Stimulated activated CD8-positive, alpha-beta memory T cell treated with anti-CD3 and anti-CD28 coated beads, Interleukin-4, amount 100 ng/mL, for 4 hours (primary cell): ENCODE measurements around the gene KIF18B.

ENCODE experiments used
- DNase-seq, 2 donors: peaks; one replicate each; pipeline ENCODE4 v3.0.0-alpha.2; 2020; ENCODE audit warnings: low read depth in 2 of 2, low spot score in 1 of 2

Gene KIF18B

DNA sequence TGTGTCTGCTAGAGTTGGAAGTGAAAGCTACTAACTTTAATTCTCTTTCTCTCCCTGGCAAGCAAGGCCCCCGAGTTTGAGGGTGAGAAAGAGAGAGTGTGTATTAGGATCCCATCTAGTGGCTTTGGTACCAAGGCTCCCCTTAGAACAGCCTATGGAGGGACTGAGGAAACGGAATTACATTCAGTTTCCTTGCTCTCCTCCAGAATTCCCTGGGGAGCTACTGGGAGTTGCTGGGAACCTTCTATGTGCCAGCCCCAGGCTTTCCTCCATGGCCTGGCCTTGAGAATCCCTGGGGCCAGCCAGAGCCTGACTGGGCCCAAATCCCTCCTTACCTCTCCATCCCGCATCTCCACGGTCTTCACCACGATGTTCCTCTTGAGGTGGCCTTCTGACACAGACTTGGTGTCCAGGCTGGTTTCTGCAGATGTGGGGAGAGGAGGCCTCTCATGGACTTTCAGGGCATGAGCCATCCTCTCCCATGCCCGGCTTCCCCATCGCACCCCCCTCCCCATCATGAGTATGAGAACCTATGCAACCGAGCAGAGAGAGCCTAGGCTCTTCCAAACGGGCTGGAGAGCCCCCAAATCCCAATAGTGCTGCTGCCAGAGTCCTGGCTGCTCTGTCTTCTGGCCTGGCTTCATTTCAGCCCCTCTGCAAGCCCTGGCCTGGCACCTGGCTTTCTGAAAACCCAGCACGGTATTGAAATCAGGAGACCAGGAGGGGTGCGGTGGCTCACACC is 39.7 kb downstream of the KIF18B start:
- DNase-seq = no peak

DNA sequence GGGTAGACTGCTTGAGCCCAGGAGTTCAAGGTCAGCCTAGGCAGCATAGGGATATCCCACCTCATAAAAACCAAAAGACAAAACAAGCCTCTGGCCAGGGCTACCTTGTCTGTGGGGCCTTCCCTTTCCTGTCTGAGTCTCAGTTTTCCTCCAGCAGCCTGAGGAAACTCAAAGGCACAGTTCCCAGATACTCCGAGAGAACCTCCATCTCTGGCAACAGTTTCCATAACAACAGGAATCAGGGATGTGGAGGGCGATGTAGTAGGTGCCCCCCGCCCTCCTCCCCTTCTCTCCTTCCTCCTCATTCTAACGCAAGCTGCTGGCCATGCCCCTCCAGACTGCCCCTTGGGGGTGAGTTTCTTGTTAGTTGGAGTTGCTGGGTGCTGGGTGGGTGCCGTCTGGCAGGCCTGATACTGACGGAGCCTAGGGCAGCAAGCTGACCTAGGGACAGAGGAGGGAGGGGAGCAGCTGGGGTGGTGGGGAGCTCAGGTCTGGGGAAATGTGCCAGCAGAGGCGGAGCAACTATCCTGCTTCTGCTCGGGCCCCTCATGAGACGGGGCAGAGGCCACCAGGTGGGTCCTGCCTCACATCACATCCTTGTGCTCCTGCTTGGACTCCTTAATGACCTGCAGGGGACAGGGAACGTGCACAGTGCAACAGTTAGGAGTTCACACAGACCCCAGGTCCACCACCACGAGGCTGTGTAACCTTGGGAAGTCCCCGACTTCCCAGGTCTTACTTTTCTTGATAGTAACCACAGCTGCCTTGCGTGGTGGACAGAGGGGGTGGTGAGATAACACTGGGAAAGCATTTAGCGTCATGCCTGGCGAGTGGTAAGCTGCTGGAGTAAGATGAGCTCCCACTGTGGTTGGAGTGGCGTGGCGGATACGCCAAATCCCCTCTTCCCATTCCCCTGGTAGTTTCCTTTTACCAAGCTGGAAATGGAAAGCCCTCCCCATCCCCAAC is 40.5 kb downstream of the KIF18B start:
- DNase-seq = no peak

DNA sequence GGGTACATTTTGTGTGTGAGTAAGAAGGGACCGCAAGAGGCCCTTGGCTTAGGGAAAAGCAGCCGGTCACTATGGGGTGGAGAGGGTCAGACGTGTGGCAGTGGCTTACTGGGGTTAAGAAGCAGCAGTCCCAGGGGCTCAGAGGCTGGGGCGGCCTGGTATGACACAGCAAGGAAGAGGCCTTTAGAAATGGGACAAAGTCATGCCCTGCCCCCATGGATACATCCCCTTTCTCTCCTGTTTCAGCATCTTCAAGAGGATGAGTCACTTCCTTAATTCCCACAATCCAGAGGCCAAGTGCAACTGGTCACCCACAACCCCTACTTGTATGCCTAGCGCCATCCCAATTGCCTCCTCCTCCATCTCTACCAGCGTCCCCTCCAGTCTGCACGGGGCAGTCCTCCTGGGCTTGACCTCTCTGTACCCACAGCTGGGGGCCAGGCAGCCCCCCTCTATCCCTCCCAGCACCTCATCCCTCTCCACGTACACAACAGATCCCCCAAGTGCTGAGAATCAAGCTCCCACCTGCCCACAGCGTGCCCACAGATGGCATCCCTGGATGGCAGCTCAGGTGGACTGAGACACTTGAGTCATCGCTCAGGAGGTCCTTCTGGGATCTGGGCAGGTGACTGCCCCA is 41.4 kb downstream of the KIF18B start:
- DNase-seq = no peak

DNA sequence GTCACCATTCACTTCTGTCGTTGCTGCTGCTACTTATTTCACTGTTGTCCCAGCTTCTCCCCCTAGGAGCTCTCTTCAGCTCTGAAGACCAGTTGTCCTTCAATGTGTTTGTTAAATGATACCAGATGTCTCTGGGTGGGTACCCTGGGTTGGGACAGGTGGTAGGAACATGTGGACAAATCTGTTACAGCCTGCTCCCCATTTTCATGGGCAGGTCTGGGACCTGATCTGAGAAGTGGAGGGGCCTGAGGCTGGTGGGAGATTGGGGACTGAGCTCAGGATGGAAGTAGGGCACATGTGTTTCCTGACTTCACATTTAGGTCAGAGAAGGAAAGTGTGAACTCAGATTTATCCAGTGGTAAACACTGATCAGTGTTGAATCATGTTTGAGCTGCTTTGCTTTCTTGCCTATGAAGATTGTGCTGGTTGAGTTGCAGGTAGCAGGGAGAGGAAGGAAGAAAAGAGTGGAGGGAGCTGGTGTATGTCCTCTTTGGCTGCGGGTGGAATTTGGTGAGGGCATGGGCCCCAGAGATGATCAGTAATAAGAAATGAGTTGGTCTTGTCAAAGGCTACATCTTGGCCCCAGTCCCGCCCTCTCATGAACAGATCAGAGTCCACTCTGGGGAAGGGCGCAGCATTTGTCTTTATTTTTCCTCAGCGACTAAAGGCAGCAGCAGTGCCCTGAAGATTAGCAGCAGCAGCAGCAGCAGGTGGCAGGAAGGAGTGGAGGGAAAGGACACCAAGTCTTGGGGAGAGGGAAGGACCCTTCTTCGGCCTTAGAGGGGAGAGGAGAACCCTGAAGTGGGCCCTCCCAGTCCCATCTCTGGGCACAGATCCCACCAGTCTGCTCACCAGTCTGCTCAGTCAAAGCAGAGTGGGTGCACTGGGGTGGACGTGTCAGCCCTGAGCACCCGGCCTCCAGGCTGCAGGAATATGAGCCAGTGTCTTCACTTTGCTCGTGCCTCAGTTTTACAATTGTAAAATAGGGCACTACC is 42.3 kb downstream of the KIF18B start:
- DNase-seq = no peak

DNA sequence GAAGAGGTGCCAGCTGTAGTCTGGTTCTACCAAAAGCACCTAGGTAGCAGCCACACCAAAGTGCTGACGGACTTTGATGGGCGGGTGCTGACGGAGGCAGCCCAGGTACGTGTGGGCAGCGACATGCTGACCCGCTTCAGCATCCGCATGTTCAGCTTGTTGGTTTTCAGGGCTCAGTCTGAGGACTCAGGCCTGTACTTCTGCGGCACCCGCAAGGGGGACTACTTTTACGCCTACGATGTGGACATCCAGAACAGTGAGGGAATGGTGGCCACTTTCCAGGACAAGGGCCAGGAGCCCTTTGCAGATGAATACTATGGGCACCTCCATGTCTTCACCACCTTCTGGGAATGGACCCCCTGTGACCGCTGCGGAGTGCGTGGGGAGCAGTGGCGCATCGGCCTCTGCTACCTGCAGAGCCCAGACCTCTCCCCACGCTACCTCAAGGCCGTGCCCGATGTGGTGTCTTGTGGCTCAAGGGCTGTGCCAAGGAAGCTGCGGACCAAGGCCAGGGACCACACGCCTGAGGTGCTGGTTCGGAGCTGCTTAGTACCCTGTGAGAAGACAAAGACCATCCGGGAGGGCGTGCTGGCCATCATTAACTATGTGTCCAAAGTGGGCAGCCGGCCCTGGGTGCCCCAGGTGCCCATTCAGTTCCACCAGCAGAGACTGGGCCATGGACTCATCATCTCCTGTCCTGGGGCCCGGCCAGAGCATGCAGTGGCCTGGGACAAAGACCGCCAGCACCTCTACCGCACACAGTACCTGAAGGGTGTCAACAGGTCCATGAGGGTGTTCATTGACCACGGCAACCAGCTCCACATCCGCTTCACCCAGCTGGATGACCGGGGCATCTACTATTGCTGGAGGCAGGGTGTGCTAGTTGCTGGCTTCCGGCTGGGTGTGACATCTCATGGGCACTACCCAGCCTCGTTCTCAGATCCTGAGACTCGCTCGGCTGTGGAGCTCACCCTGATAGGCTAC is 43.3 kb downstream of the KIF18B start:
- no peak for DNase-seq

DNA sequence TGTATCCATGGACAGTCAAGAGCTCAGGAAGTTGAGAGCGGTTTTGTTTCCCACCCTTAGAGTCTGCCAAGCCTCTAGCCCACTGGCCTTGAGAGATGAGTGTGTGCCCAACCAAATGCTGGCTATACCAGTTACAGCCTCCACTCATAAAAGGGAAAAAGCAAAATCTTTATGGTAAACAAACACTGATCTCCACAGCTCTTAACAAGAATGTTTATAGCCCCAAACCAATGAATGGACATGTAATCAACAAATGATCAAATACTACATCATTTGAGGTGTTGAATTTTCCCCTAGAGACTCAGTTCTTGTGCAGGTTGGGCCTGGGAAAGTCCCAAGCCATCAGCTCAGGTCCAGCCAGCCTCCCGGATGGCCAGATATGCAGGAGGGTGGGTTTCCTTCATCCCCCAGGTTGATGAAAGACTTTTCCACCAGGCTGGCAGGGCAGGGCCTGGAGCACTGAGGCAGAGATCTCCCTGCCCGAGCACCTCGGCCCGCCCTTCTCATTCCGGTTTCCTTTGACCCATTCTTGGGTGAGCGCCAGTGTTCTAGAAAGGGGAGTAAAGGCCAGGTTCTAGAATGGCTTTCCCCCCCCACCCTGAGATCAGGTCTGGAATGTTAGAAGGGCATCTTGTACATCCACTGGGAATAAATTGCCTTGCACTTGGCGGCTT is 44.4 kb downstream of the KIF18B start:
- DNase-seq = no peak

DNA sequence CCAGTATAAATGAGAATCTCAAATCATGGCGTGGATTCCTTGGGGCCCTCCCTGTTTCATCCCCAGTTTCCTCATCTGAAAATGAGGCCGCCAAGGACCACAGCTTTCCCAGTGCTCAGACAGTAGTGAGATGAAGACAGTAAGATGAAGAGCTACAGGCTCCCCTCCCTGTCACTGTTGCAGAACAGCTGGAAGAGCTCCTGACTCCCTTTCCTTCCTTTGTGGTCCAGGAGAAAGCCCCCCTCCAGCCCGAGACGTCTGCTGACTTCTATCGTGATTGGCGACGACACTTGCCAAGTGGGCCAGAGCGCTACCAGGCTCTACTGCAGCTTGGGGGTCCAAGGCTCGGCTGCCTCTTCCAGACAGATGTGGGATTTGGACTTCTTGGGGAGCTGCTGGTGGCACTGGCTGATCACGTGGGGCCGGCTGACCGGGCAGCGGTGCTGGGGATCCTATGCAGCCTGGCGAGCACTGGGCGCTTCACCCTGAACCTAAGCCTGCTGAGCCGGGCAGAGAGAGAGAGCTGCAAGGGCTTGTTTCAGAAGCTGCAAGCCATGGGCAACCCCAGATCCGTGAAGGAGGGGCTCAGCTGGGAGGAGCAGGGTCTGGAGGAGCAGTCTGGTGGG is 45.3 kb downstream of the KIF18B start:
- DNase-seq = no peak

DNA sequence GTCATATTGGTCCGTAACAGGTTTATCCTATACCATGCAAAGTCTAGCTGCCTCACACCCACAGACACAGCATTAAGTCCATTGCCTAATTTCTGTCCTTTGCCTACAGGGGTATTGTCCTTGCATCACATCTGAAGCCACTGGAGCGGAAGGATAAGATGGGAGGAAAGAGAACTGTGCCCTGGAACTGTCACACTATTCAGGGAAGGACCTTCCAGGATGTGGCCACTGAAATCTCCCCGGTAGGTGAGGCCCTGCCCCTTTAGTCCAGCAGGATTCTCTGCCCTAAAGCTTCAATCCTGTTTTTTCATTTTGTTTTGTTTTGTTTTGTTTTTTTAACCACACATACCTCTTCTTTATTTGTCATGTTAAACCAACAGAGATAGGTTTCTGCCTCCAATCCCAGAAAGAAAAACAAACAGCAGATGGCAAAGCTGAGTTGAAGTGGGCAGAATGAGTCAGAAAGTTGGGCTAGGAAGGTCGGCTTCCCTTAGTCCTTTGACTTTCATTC is 46.1 kb downstream of the KIF18B start:
- no peak for DNase-seq

DNA sequence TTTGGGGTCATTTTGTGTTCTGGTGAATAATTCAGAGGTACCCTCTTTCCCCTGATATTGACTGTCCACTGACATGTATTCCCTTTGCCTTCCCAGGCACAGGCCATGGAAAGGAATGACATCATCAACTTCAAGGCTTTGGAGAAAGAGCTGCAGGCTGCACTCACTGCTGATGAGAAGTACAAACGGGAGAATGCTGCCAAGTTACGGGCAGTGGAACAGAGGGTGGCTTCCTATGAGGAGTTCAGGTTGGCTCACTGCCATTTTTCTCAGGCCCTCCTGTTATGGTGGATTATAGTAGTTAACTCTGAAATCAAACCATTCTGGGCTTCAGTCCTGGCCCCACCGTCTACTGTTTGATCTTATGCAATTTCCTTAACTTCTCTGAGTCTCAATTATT is 46.7 kb downstream of the KIF18B start:
- no peak for DNase-seq

DNA sequence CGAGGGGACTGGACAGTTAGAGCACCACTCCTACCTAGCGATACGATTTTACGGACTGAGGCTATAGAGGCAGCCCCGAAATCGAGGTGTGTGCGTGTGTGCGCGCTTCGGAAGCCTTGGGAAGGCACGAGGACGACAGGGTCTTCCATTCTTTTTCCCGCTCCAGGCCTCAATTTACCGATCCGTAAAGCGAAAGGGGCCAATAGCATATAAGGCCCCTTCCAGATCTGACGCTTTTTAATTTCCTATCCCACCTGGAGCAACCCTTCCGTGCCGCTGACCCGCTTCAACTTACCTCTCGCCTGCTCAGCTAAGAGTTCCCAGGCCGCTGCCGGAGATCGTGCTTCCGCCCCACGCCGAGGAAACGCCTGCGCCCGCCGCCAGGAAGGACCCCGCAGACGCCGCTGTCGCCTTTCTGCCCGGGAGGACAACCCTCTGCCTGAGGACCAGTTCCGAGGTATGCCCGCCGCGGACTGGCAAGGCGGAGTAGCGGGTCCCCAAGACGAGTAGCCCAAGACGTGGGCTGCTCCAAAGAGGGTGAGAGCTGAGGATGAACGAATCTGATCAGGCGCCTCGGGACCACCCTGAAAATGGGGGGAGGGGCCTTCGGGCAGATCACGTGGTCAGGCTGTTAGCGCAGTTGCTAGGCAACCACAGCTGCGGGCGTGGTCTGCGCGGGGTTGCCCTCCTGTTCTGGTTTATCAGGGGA is 48.3 kb downstream of the KIF18B start, which contains the start of gene EFTUD2:
Gene EFTUD2 (minus strand): TSS at position 372 of the 709 bp plus-strand sequence. CDS start 4,924 bp downstream, outside the sequence.
- peak; percentile 84 to 89 for DNase-seq

DNA sequence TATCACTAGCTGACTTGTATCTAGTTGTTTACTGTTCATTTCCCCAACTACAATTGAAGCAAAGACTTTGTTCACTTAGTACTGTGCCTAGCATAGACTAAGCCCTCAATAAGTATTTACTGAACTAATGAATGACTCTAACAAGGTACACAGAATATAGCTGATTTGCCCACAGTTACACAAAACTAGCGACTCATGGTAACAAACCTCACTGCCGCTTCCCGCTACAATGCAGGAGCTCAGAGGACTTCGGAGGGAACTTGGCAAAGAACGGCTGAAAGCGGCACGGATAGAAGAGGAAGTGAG is 48.9 kb downstream of the KIF18B start:
- no peak for DNase-seq

DNA sequence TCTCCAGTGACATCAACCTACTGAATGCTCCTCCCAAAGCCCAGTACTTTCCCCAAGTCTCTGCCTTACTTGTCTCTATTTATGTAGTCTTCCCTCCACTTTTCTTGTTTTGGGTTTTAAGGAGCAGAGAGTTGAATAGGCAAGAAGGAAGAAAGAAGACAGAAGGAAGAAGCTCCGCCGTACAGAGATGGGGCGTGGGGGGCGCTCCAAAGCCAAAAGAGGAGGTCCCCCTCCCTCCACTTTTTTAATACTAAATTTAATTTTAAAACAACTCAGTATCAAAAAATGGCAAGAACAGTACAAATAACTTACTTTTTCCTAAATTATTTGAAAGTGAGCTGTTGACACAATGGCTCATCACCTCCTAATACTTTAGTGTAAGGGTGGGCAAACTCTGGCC is 52.9 kb downstream of the KIF18B start:
- DNase-seq = no peak

DNA sequence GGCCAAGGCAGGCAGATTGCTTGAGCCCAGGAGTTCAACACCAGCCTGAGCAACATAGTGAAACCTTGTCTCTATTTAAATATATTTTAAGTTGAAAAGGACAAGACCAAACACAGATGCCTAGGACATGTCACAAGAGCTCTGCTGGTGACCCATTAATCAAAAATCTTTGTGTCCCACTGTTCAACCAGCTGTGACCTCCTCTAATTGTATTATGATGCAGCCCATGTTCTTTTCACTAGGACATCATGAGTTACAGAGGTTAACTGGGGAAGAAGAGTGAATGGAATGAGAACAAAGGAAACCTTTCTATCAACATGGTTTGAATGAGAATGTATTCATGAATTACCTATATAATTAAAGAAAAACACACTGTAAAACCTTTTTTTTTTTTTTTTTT is 55.3 kb downstream of the KIF18B start:
- no peak for DNase-seq

DNA sequence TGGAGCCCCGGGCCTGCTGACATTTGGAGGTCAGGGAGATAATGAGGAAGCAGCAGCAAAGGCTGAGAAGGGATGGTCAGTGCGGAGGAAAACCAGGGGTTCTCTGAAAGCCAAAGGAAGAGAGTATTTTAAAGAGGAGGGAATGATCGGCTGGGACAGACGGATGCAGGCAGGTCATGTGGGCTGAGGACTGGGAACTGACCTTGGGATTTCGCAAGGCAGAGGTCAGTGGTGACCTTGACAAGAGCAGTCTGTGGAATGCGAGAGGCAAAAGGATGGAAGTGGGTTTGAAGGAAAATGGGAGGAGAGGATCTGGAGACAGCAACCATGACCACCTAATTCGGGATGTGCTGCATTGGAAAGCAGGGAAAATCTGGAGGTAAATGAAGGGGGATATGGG is 58.6 kb downstream of the KIF18B start:
- no peak for DNase-seq

DNA sequence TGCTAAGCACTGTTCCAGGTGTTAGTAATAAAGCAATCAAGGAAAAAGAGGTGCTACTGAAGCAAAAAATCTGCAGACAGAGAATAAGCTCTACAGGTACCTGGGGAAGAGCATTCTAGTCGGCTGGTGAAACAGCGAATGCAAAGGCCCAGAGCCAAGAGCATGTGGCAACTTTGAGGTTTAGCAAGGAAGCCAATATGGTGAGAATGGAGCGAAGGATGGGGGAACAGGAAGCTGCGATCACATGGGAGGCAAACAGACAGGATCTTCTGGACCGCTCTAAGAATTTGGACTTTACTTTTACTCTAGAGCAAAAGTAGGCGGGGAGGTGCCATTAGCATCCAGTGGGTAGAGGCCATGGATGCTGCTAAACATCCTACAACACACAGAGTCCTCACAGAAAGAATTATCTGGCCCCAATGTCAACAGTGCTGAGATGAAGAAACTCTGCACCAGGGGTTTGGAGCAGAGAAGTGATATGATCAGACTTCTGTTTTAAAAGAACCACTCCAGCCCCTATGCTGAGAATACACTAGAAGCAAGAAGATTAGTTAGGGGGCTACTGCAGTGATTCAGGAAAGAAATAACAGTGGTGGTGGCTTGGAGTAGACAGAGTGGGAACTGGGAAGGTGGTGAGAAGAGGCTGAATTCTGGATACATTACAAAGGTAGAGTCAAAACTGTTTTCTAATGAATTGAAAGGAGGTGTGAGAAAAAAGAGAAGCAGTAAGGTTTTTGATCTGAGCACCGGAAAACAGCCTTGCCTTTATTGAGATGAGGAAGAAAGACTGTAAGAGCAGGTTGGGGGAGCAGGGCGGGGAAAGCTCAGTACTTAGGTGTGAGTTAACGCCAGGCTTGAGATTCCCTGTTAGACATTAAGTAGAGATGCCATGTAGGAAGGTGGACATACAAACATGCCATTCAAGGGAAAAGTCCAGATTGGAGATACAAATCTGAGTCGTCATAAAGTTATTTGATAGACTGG is 59.3 kb downstream of the KIF18B start:
- no peak for DNase-seq

DNA sequence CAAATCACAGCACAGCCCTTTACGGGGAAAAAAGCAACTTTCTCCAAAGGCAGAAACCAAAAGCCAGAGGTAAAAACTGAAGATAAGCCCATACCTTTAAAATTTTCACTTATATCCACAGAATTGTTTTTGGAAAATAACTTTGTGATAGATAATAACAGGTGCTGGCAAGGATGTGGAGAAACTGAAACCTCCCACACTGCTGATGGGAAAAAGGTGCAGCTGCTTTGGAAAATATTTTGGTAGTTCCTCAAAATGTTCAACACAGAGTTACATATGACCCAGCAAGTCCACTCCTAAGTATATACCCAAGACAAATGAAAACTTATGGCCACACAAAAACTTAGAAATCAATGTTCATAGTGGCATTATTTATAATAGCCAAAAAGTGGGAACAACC is 60.6 kb downstream of the KIF18B start:
- no peak for DNase-seq
